K562 (cell line): ENCODE measurements around the gene NPR3. TPM values are rescaled to one million over a fixed set of nuclear protein-coding genes. Genes with fewer than 3 reads are reported as not detected.

Experiments used
- ATAC-seq: fragments of 200-7000 bp; cut with Tn5 transposase; 3 replicates; pipeline ENCODE4 v1.9.1; 2020; ENCODE audit warnings: moderate library complexity
- BruUV-seq: library from RNA; stranded (reverse); fragments of 400-500 nt; replicated peaks from 2 replicates; lab custom pipeline; 2021; lab: Mats Ljungman, UMichigan
- CTCF ChIA-PET: fragments of 300-600 bp; formaldehyde crosslinking; extraction: SDS; loops from one replicate; lab custom pipeline; 2021; ENCODE audit warnings: low intra/inter-chr PET ratio; lab: Yijun Ruan, JAX
- POLR2A ChIA-PET: fragments of 300-600, 350-650 bp; sonication (Branson Sonifier 250); formaldehyde crosslinking; extraction: SDS; loops from one replicate; lab custom pipeline; 2021; ENCODE audit warnings: antibody characterized with exemption, inconsistent platforms; lab: Yijun Ruan, JAX
- DNase-seq, 4 experiments: peaks; one replicate each; pipeline versions ENCODE4 v3.0.0 to v3.0.0-alpha.2; 2011 to 2018; ENCODE audit warnings: low spot score in 3 of 4, mixed read lengths in 3 of 4; ENCODE audit errors: extremely low read depth in 1 of 4
- FAIRE-seq: peaks from 2 replicates; lab custom pipeline; 2011; peaks lifted over from hg19 to GRCh38; lab: Jason Lieb, UNC
- H2AFZ ChIP-seq: 2 replicates; pipeline ENCODE4 v1.6.0; 2011; ENCODE audit warnings: low read depth, low read length, control low read depth, inconsistent platforms
- H3K27ac ChIP-seq: fragments of 200-600 bp; 3 replicates; pipeline ENCODE4 v1.8.0; 2011; ENCODE audit warnings: low read depth, mild to moderate bottlenecking, control low read depth, inconsistent platforms, low read length, moderate library complexity, mixed read lengths; ENCODE audit errors: extremely low read depth
- H3K27me3 ChIP-seq, 2 experiments: fragments of 300-600 bp in 1 of 2; 2 replicates in 1 of 2; 3 replicates in 1 of 2; pipeline versions ENCODE4 v1.6.0 to v1.8.0; 2011; ENCODE audit warnings: inconsistent platforms in 2 of 2, low read length in 2 of 2, mild to moderate bottlenecking in 1 of 2, mixed read lengths in 1 of 2, moderate library complexity in 1 of 2; ENCODE audit not compliant: control insufficient read depth in 2 of 2, insufficient read depth in 2 of 2
- H3K36me3 ChIP-seq: fragments of 300-600 bp; 3 replicates; pipeline ENCODE4 v1.8.0; 2011; ENCODE audit warnings: mild to moderate bottlenecking, low read length, inconsistent platforms; ENCODE audit not compliant: control insufficient read depth, insufficient read depth
- H3K4me1 ChIP-seq, 2 experiments: fragments of 200-600 bp in 1 of 2; replicated peaks in 1 of 2; 2 replicates in 1 of 2; 3 replicates in 1 of 2; pipeline versions ENCODE4 v1.5.1 to v1.8.0; 2011; ENCODE audit warnings: inconsistent platforms in 2 of 2, low read length in 2 of 2, mild to moderate bottlenecking in 1 of 2, mixed read lengths in 1 of 2, moderate library complexity in 1 of 2; ENCODE audit not compliant: control insufficient read depth in 2 of 2, insufficient read depth in 2 of 2
- H3K4me2 ChIP-seq: 2 replicates; pipeline ENCODE4 v1.6.1; 2011; ENCODE audit warnings: low read length, control low read depth, inconsistent platforms, mixed read lengths; ENCODE audit not compliant: insufficient read depth
- H3K4me3 ChIP-seq: fragments of 200-600 bp; sonication (generic), shearing (Covaris generic); 2 replicates; pipeline ENCODE4 v1.5.1; 2016; ENCODE audit warnings: control low read depth, inconsistent platforms
- H3K79me2 ChIP-seq: fragments of 200-600 bp; 3 replicates; pipeline ENCODE4 v1.8.0; 2011; ENCODE audit warnings: low read length, inconsistent platforms; ENCODE audit not compliant: control insufficient read depth, insufficient read depth
- H3K9ac ChIP-seq, 2 experiments: 2 replicates each; pipeline versions ENCODE4 v1.6.0 to v1.6.1; 2011; ENCODE audit warnings: low read depth in 2 of 2, low read length in 2 of 2, control low read depth in 1 of 2, inconsistent platforms in 1 of 2, mild to moderate bottlenecking in 1 of 2, mixed read lengths in 1 of 2; ENCODE audit not compliant: insufficient read depth in 1 of 2
- H3K9me1 ChIP-seq: one replicate; pipeline ENCODE4 v1.6.0; 2011; ENCODE audit warnings: inconsistent platforms, mild to moderate bottlenecking, low read length, moderate library complexity; ENCODE audit not compliant: control insufficient read depth, insufficient read depth
- H3K9me3 ChIP-seq: replicated peaks from 2 replicates; pipeline ENCODE4 v1.5.1; 2011; ENCODE audit warnings: low read depth, low read length, inconsistent platforms; ENCODE audit not compliant: control insufficient read depth, insufficient read depth
- H4K20me1 ChIP-seq: replicated peaks from 2 replicates; pipeline ENCODE4 v1.6.1; 2011; ENCODE audit warnings: low read length, inconsistent platforms, mixed read lengths; ENCODE audit not compliant: control insufficient read depth, insufficient read depth
- ARID3B ChIP-seq: fragments of 250-450 bp; sonication (Bioruptor Pico); IDR thresholded peaks from 2 replicates; pipeline ENCODE4 v1.4.0; 2020; ENCODE audit warnings: borderline replicate concordance
- EP300 ChIP-seq: IDR thresholded peaks from 2 replicates; pipeline ENCODE4 v1.6.1; 2012; ENCODE audit warnings: low read length, improper control_type of control experiment
- MCM5 ChIP-seq: fragments of 450-650 bp; IDR thresholded peaks from 2 replicates; pipeline ENCODE4 v1.6.1; 2016; ENCODE audit warnings: low read depth
- MEIS2 ChIP-seq: fragments of 450-650 bp; IDR thresholded peaks from 2 replicates; pipeline ENCODE4 v1.6.1; 2014; ENCODE audit warnings: mild to moderate bottlenecking; ENCODE audit not compliant: partially characterized antibody
- NFATC3 ChIP-seq: fragments of 450-650 bp; IDR thresholded peaks from 2 replicates; pipeline ENCODE4 v1.6.1; 2017; ENCODE audit warnings: mild to moderate bottlenecking
- NKRF ChIP-seq: fragments of 450-650 bp; IDR thresholded peaks from 2 replicates; pipeline ENCODE4 v1.6.1; 2016; ENCODE audit warnings: borderline replicate concordance
- RBM25 ChIP-seq: fragments of 200-400 bp; formaldehyde crosslinking; IDR thresholded peaks from 2 replicates; pipeline ENCODE4 v1.6.1; 2018; ENCODE audit warnings: low read length, low read depth, moderate library complexity; ENCODE audit not compliant: severe bottlenecking
- RNF2 ChIP-seq: sonication (generic); IDR thresholded peaks from 2 replicates; pipeline ENCODE4 v1.6.1; 2016
- SETDB1 ChIP-seq: IDR thresholded peaks from one replicate; pipeline ENCODE4 v1.6.1; 2012; ENCODE audit warnings: low read length, control low read depth, inconsistent platforms
- UBTF ChIP-seq, 2 experiments: IDR thresholded peaks; 2 replicates each; pipeline ENCODE4 v1.6.1; 2012; ENCODE audit warnings: improper control_type of control experiment in 2 of 2, low read depth in 2 of 2, low read length in 2 of 2, borderline replicate concordance in 1 of 2
- ZNF224 ChIP-seq: sonication (generic); formaldehyde crosslinking; IDR thresholded peaks from 2 replicates; pipeline ENCODE4 v1.8.0; 2022; ENCODE audit warnings: mild to moderate bottlenecking, missing genetic modification reagents
- ZNF696 ChIP-seq: fragments of 250-450 bp; sonication (Bioruptor Pico); conservative IDR thresholded peaks from 2 replicates; pipeline ENCODE4 v1.4.0; 2020; ENCODE audit warnings: mild to moderate bottlenecking, moderate library complexity
- WGBS: fragments of 100-300 bp; shearing (Covaris generic); methylation state at CpG from one replicate; pipeline ENCODE4 v1.1.6; 2016; ENCODE audit warnings: low coverage, mixed read lengths; ENCODE audit not compliant: insufficient coverage; ENCODE audit errors: missing lambda C conversion rate; 5-methylcytosine and 5-hydroxymethylcytosine counted together
- in situ Hi-C: fragments of 300-500 bp; cut with MboI; formaldehyde crosslinking; loops from 4 replicates; pipeline ENCODE4 v1.15.0; 2018; ENCODE audit warnings: inconsistent platforms, mixed read lengths
- intact Hi-C: fragments of 100-400 bp; cut with micrococcal nuclease; formaldehyde crosslinking; loops from 2 replicates; pipeline ENCODE4 v1.14.2; 2022
- polyA plus RNA-seq, 8 experiments: library from polyadenylated mRNA; depleted of rRNA in 4 of 8; stranded (reverse) in 5 of 8; unstranded in 3 of 8; fragments of >200 nt; fragmentation: Nextera tagmentation in 2 of 8; fragmentation: Illumina TruSeq in 1 of 8; extraction: Ambion mirVana in 2 of 8; extraction: Trizol in 1 of 8; gene quantifications; 2 replicates each; pipeline versions ENCODE4 v1.2.1 to v1.2.3, GENCODE V29; 2011 to 2014; ENCODE audit warnings: inconsistent platforms in 1 of 8, missing spikeins in 1 of 8
- total RNA-seq, 7 experiments: library from RNA; depleted of rRNA in 6 of 7; stranded (reverse); fragments of >200 nt in 6 of 7; fragmentation: Illumina TruSeq in 2 of 7; extraction: Trizol in 2 of 7; gene quantifications; 2 replicates each; pipeline versions ENCODE4 v1.2.1 to v1.2.3, GENCODE V29; 2011 to 2021; ENCODE audit warnings: low replicate concordance in 1 of 7
- TF ChIP-seq, protein P1 (sequence below): fragments of 450-650 bp; IDR thresholded peaks from 2 replicates; pipeline ENCODE4 v1.6.1; 2016; ENCODE audit warnings: low read depth, mild to moderate bottlenecking, moderate library complexity

NPR3 gene
- total and polyA plus RNA-seq, 9 of the 15 experiments (the other 6 are each of a cell fraction or from before 2014, with no cell fraction given) = 0.01 to 0.11 (median 0.04) TPM; not detected in 2

DNA sequence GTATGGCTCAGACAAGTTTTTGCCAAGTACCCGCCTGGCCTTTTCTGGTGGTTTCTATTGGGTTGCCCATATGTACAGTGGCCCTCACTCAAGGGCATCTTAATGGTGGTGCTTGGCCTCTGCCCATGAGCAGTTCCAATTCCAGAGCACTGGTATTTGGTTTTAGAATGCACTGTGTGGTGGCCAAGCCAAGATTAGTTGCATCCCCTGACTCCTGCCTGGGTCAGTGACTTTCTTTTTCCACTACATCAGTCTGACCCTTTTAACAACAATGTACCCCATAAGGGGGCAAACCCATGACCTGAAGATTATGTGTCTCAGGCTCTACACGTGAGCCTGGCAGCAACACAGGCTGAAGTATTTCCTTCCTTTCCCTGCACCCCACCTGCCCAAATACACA, 34.2 kb downstream of the NPR3 start:
- no peaks in the 10 kb centered on the region for H4K20me1 ChIP-seq
- DNase-seq (no peak), ATAC-seq (no peak), FAIRE-seq (no peak)
- POLR2A ChIA-PET = no interaction called here
- no peak overlapping the region for H3K4me3 ChIP-seq
- H3K9me3 ChIP-seq = no peaks in the 10 kb centered on the region
- H3K4me1 ChIP-seq = no peaks in the 10 kb centered on the region
- CTCF ChIA-PET = no interaction called here
- no peaks in the 10 kb centered on the region for H3K27me3 ChIP-seq
- intact Hi-C loops = no loop called here
- no peaks in the 10 kb centered on the region for H3K9me1 ChIP-seq
- no peak overlapping the region for H3K9ac ChIP-seq
- WGBS = 2% methylated on average over 2 of the region's 2 CpGs
- no peaks in the 10 kb centered on the region for H3K79me2 ChIP-seq
- no peaks in the 10 kb centered on the region for H3K36me3 ChIP-seq
- no TSS peak for BruUV-seq
- no peak overlapping the region for H3K27ac ChIP-seq
- H2AFZ ChIP-seq = no peak overlapping the region
- no peak overlapping the region for H3K4me2 ChIP-seq
- TF ChIP-seq, protein P1, sequence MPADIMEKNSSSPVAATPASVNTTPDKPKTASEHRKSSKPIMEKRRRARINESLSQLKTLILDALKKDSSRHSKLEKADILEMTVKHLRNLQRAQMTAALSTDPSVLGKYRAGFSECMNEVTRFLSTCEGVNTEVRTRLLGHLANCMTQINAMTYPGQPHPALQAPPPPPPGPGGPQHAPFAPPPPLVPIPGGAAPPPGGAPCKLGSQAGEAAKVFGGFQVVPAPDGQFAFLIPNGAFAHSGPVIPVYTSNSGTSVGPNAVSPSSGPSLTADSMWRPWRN = no peak
- TF ChIP-seq EP300 = no peak
- no peak for TF ChIP-seq UBTF (IDR thresholded peaks at IDR 0.05; ENCODE audit: borderline replicate concordance in 1 of 2, low read depth in 2 of 2, low read length in 2 of 2)
- TF ChIP-seq RBM25 = no peak
- TF ChIP-seq ZNF696 (CRISPR knock-in tag) = no peak
- TF ChIP-seq MEIS2 = no peak
- TF ChIP-seq SETDB1 = no peak
- TF ChIP-seq RNF2 = no peak
- TF ChIP-seq MCM5 = no peak
- no peak for TF ChIP-seq ZNF224 (CRISPR knock-in tag)
- no peak for TF ChIP-seq ARID3B (CRISPR knock-in tag)
- no peak for TF ChIP-seq NKRF
- no peak for TF ChIP-seq NFATC3
- in situ Hi-C loops = no loop called here
